Peyer's patch (tissue), 4 donors: ENCODE measurements around the gene MEGF6.

Experiments used
- CTCF ChIP-seq, 6 experiments: fragments of 450-650 bp in 4 of 6; fragments of 200-600 bp in 2 of 6; sonication (generic) in 1 of 6; IDR thresholded peaks; one replicate each; pipeline ENCODE4 v1.5.1; 2017 to 2019; ENCODE audit warnings: antibody characterized with exemption in 6 of 6, mild to moderate bottlenecking in 3 of 6, moderate library complexity in 1 of 6
- POLR2A ChIP-seq, 2 donors: fragments of 450-650 bp; IDR thresholded peaks; one replicate each; pipeline ENCODE4 v1.5.1; 2017; ENCODE audit warnings: antibody characterized with exemption in 2 of 2, mild to moderate bottlenecking in 2 of 2, moderate library complexity in 2 of 2

- TF ChIP-seq CTCF (IDR thresholded peaks at IDR 0.05) (no peak), POLR2A (IDR thresholded peaks at IDR 0.05) (no peak)
Observed at GRCh38 chr1:3479511-3480368, 131.6 kb downstream of the MEGF6 start.
